B cell (primary cell): ENCODE measurements around the gene PLAAT5. TPM values are rescaled to one million over a fixed set of nuclear protein-coding genes. Genes with fewer than 3 reads are reported as not detected.

ENCODE experiments used
- ATAC-seq: fragments of 200-7000 bp; cut with Tn5 transposase; one replicate; pipeline ENCODE4 v1.10.0; 2021; ENCODE audit warnings: low read depth, mild to moderate bottlenecking, moderate number of reproducible peaks, moderate library complexity
- CTCF ChIA-PET: fragments of 350-600 bp; sonication (Branson Sonifier 250); formaldehyde crosslinking; loops from one replicate; lab custom pipeline; 2021; ENCODE audit warnings: antibody characterized with exemption, inconsistent platforms; lab: Charles Lee
- POLR2A ChIA-PET: fragments of 350-600 bp; sonication (Branson Sonifier 250); formaldehyde crosslinking; loops from one replicate; lab custom pipeline; 2021; ENCODE audit warnings: antibody characterized with exemption; lab: Charles Lee
- DNase-seq: peaks from one replicate; pipeline ENCODE4 v3.0.0; 2013
- H2AFZ ChIP-seq: 2 replicates; pipeline ENCODE4 v1.6.1; 2012; ENCODE audit warnings: mild to moderate bottlenecking, low read depth, low read length; ENCODE audit not compliant: insufficient read depth, poor library complexity, severe bottlenecking
- H3K27ac ChIP-seq, 2 donors: 1 replicate in 1 of 2; 2 replicates in 1 of 2; pipeline ENCODE4 v1.5.1; 2012 to 2013; ENCODE audit warnings: low read length in 2 of 2, mild to moderate bottlenecking in 2 of 2, moderate library complexity in 1 of 2
- H3K27me3 ChIP-seq, 4 experiments: fragments of 200-600 bp in 1 of 4; sonication (generic) in 1 of 4; replicated peaks in 1 of 4; 1 replicate in 2 of 4; 2 replicates in 2 of 4; pipeline versions ENCODE4 v1.6.1 to v1.7.0; 2013 to 2016; ENCODE audit warnings: low read length in 3 of 4, mild to moderate bottlenecking in 2 of 4, mixed read lengths in 1 of 4, moderate library complexity in 1 of 4; ENCODE audit not compliant: insufficient read depth in 4 of 4, control insufficient read depth in 3 of 4; ENCODE audit errors: control extremely low read depth in 1 of 4
- H3K36me3 ChIP-seq, 2 experiments: replicated peaks in 1 of 2; 1 replicate in 1 of 2; 2 replicates in 1 of 2; pipeline versions ENCODE4 v1.6.1 to v1.7.1; 2013; ENCODE audit warnings: low read length in 1 of 2; ENCODE audit not compliant: insufficient read depth in 2 of 2, control insufficient read depth in 1 of 2; ENCODE audit errors: control extremely low read depth in 1 of 2, extremely low read depth in 1 of 2
- H3K4me1 ChIP-seq, 2 donors: fragments of 200-600 bp in 1 of 2; sonication (generic) in 1 of 2; 1 replicate in 1 of 2; 2 replicates in 1 of 2; pipeline versions ENCODE4 v1.5.1 to v1.6.1; 2013 to 2017; ENCODE audit warnings: low read length in 2 of 2; ENCODE audit not compliant: control insufficient read depth in 2 of 2, insufficient read depth in 2 of 2
- H3K4me2 ChIP-seq: replicated peaks from 2 replicates; pipeline ENCODE3; 2012; ENCODE audit warnings: mild to moderate bottlenecking, low read depth, low read length; ENCODE audit not compliant: poor library complexity, severe bottlenecking
- H3K4me3 ChIP-seq, 5 experiments: fragments of 200-600 bp in 1 of 5; sonication (generic) in 1 of 5; 1 replicate in 3 of 5; 2 replicates in 2 of 5; pipeline versions ENCODE4 v1.5.1 to v1.7.0; 2011 to 2016; ENCODE audit warnings: low read length in 4 of 5, mild to moderate bottlenecking in 4 of 5, low read depth in 2 of 5, control low read depth in 1 of 5, moderate library complexity in 1 of 5; ENCODE audit not compliant: insufficient read depth in 1 of 5; ENCODE audit errors: control extremely low read depth in 1 of 5, extremely low read depth in 1 of 5
- H3K79me2 ChIP-seq: fragments of 200-600 bp; sonication (generic); one replicate; pipeline ENCODE4 v1.6.0; 2016; ENCODE audit warnings: low read length; ENCODE audit not compliant: control insufficient read depth, insufficient read depth
- H3K9ac ChIP-seq: fragments of 200-600 bp; sonication (generic); 2 replicates; pipeline ENCODE4 v1.6.1; 2017; ENCODE audit warnings: mild to moderate bottlenecking, low read length, moderate library complexity
- H3K9me3 ChIP-seq, 3 donors: one replicate each; pipeline versions ENCODE4 v1.6.1 to v1.7.1; 2013; ENCODE audit warnings: low read length in 2 of 3; ENCODE audit not compliant: control insufficient read depth in 2 of 3, insufficient read depth in 1 of 3; ENCODE audit errors: control extremely low read depth in 1 of 3
- H4K20me1 ChIP-seq: 2 replicates; pipeline ENCODE4 v1.6.0; 2012; ENCODE audit warnings: mild to moderate bottlenecking, low read length; ENCODE audit not compliant: insufficient read depth, control insufficient read depth, poor library complexity, severe bottlenecking
- H3K27ac Mint-ChIP-seq: one replicate; pipeline ENCODE4 v1.8.0; 2021; ENCODE audit warnings: mixed read lengths
- H3K27me3 Mint-ChIP-seq: one replicate; pipeline ENCODE4 v1.8.0; 2021; ENCODE audit warnings: mixed read lengths
- H3K4me1 Mint-ChIP-seq: one replicate; pipeline ENCODE4 v1.8.0; 2021; ENCODE audit warnings: mixed read lengths
- H3K4me3 Mint-ChIP-seq: one replicate; pipeline ENCODE4 v1.8.0; 2021; ENCODE audit warnings: mixed read lengths
- H3K9me3 Mint-ChIP-seq: one replicate; pipeline ENCODE4 v1.8.0; 2022; ENCODE audit warnings: mixed read lengths; ENCODE audit not compliant: insufficient read depth
- CTCF ChIP-seq: fragments of 200-600 bp; IDR thresholded peaks from one replicate; pipeline ENCODE4 v1.8.0; 2022; ENCODE audit warnings: antibody characterized with exemption, mild to moderate bottlenecking
- EZH2 ChIP-seq: IDR thresholded peaks from 2 replicates; pipeline ENCODE4 v1.6.1; 2012; ENCODE audit warnings: borderline replicate concordance, low read depth, mild to moderate bottlenecking, moderate library complexity, low read length; ENCODE audit not compliant: insufficient read depth, poor library complexity, severe bottlenecking
- WGBS: methylation state at CpG from one replicate; pipeline ENCODE4 v1.1.5; 2013; ENCODE audit warnings: missing lambda C conversion rate; ENCODE audit not compliant: insufficient coverage; 5-methylcytosine and 5-hydroxymethylcytosine counted together
- intact Hi-C: fragments of 100-400 bp; cut with micrococcal nuclease; formaldehyde crosslinking; loops from one replicate; pipeline ENCODE4 v1.10.0; 2022
- polyA plus RNA-seq: library from polyadenylated mRNA; depleted of rRNA; stranded (reverse); fragments of >200 nt; gene quantifications from 2 replicates; pipeline ENCODE4 v1.2.3, GENCODE V29; 2012
- total RNA-seq, 2 donors: library from RNA; stranded (reverse); fragments of 120-200 nt in 1 of 2; gene quantifications; 1 replicate in 1 of 2; 2 replicates in 1 of 2; pipeline versions ENCODE4 v1.2.3 to v1.2.4, GENCODE V29; 2013 to 2022

The PLAAT5 gene
- total and polyA plus RNA-seq, 2 donors (not counting 1 experiment from before 2014, with no cell fraction given): not detected

DNA sequence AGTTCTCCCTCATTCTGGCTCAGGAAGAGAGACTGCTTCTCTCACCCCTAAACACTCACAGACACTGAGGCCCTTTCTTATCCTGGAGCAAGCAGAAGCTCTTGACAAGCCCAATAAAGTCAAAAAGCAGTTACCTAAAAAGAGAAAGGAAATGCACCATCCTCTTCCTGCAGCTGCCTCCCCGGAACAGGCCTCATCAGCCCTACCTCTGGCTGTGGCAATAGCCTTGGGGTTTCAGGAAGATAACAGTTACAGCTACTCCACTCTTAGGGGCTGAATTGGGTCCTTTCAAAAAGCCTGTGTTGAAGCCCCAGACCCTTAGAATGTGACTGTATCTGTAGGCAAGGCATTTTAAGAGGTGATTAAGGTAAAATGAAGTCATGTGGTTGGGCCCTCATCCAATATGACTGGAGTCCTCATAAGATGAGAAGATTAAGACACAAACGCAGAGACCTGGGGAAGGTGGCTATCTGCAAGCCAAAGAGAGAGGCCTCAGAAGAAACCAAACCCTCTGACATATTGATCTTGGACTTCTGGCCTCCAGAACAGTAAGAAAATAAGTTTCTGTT lies 11.4 kb upstream of the PLAAT5 start:
- TF ChIP-seq CTCF (no peak), EZH2 (no peak)
- no peak overlapping the region for H3K4me3 ChIP-seq
- no peaks in the 10 kb centered on the region for H4K20me1 ChIP-seq
- Mint-ChIP-seq H3K27me3 (peaks cover 29% of the 10 kb centered on the region), H3K9me3 (peaks cover 9% of the 10 kb centered on the region), H3K27ac (no peak overlapping the region), H3K4me1 (no peaks in the 10 kb centered on the region), H3K4me3 (no peak overlapping the region)
- peaks cover 0 to 25% (median 5%) of the 10 kb centered on the region in 4 experiments for H3K27me3 ChIP-seq
- peaks cover 4 to 7% of the 10 kb centered on the region in 2 donors for H3K4me1 ChIP-seq
- H2AFZ ChIP-seq: no peak overlapping the region
- no peak for DNase-seq
- intact Hi-C loops: no loop called here
- no peak overlapping the region for H3K27ac ChIP-seq
- no CpG with 5 or more reads among the region's 2 CpGs for WGBS
- ChIA-PET POLR2A (no interaction called here), CTCF (no interaction called here)
- H3K9ac ChIP-seq: no peak overlapping the region
- H3K36me3 ChIP-seq: no peaks in the 10 kb centered on the region
- no peak for ATAC-seq
- no peak overlapping the region for H3K4me2 ChIP-seq
- H3K79me2 ChIP-seq: no peaks in the 10 kb centered on the region
- peaks cover 0 to 17% (median 14%) of the 10 kb centered on the region in 3 donors for H3K9me3 ChIP-seq

GRCh38 chr11:63501236-63501635 lies 10.3 kb upstream of the PLAAT5 start:
- Histone ChIP-seq H3K4me2 (no peak overlapping the region), H3K4me1 (peaks cover 4 to 6% of the 10 kb centered on the region in 2 donors), H4K20me1 (no peaks in the 10 kb centered on the region), H3K36me3 (no peaks in the 10 kb centered on the region), H2AFZ (no peak overlapping the region), H3K79me2 (no peaks in the 10 kb centered on the region), H3K4me3 (no peak overlapping the region), H3K9me3 (peaks cover 1 to 17% (median 14%) of the 10 kb centered on the region in 3 donors), H3K27me3 (peaks cover 0 to 14% (median 3%) of the 10 kb centered on the region in 4 experiments), H3K9ac (no peak overlapping the region), H3K27ac (no peak overlapping the region)
- 75% methylated on average over 1 of the region's 1 CpG for WGBS
- H3K27me3 Mint-ChIP-seq: peaks cover 34% of the 10 kb centered on the region
- no peak overlapping the region for H3K27ac Mint-ChIP-seq
- H3K9me3 Mint-ChIP-seq: peaks cover 9% of the 10 kb centered on the region
- DNase-seq (no peak), ATAC-seq (no peak)
- H3K4me1 Mint-ChIP-seq: no peaks in the 10 kb centered on the region
- no peak overlapping the region for H3K4me3 Mint-ChIP-seq
- intact Hi-C loops: no loop called here
- CTCF ChIA-PET: no interaction called here
- POLR2A ChIA-PET: no interaction called here
- TF ChIP-seq EZH2: no peak
- TF ChIP-seq CTCF: no peak
